ENCODE data around the gene ATP1B1.

Gene ATP1B1

GRCh38 chr1:169098380-169098779, 8.1 kb upstream of the ATP1B1 start:
- H3K4me3 ChIP-seq (replicated peaks; ENCODE audit: low read depth, low read length): no peak overlapping the region
- no peaks in the 10 kb centered on the region for H3K27me3 ChIP-seq (replicated peaks; ENCODE audit: control insufficient read depth, insufficient read depth, low read length)
- DNase-seq (ENCODE audit: extremely low read depth, insufficient read length): no peak
- TF ChIP-seq CTCF (IDR thresholded peaks at IDR 0.05; ENCODE audit: insufficient read depth, low read length, poor library complexity, severe bottlenecking): no peak
- no peaks in the 10 kb centered on the region for H3K36me3 ChIP-seq (ENCODE audit: control insufficient read depth, insufficient read depth, low read length)

GRCh38 chr1:169099561-169099960, 6.9 kb upstream of the ATP1B1 start:
- no peak for DNase-seq (ENCODE audit: extremely low read depth, insufficient read length)
- no peaks in the 10 kb centered on the region for H3K27me3 ChIP-seq (replicated peaks; ENCODE audit: control insufficient read depth, insufficient read depth, low read length)
- H3K4me3 ChIP-seq (replicated peaks; ENCODE audit: low read depth, low read length): no peak overlapping the region
- H3K36me3 ChIP-seq (ENCODE audit: control insufficient read depth, insufficient read depth, low read length): no peaks in the 10 kb centered on the region
- TF ChIP-seq CTCF (IDR thresholded peaks at IDR 0.05; ENCODE audit: insufficient read depth, low read length, poor library complexity, severe bottlenecking): no peak

DNA sequence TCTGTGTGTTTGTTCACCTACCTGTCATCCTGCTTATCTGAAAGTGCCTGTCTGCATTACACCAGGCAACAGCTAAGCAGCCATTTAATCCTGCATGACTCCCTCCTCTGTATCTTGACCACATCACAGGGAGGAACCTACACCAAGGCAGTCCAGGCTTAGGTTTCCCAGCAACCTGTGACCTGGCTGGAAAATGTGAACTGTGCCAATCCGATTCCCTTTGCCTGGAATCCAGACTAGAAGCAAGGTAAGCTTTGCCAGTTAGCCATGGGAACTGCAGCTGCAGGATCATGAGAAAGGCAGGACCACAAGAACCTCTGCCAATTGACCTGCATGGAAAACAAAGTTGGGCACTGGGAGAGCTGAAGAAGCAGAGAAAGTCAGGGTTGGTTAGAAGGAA, 6.3 kb upstream of the ATP1B1 start:
- no peak for TF ChIP-seq CTCF (IDR thresholded peaks at IDR 0.05; ENCODE audit: insufficient read depth, low read length, poor library complexity, severe bottlenecking)

GRCh38 chr1:169100651-169101088, 5.8 kb upstream of the ATP1B1 start:
- Histone ChIP-seq H3K4me3 (replicated peaks; ENCODE audit: low read depth, low read length) (no peak overlapping the region), H3K27me3 (replicated peaks; ENCODE audit: control insufficient read depth, insufficient read depth, low read length) (no peaks in the 10 kb centered on the region), H3K36me3 (ENCODE audit: control insufficient read depth, insufficient read depth, low read length) (no peaks in the 10 kb centered on the region)
- TF ChIP-seq CTCF (IDR thresholded peaks at IDR 0.05; ENCODE audit: insufficient read depth, low read length, poor library complexity, severe bottlenecking): no peak
- DNase-seq (ENCODE audit: extremely low read depth, insufficient read length): no peak

More for the DNA sequence above, 6.3 kb upstream of the ATP1B1 start:
- Histone ChIP-seq H3K27me3 (replicated peaks; ENCODE audit: control insufficient read depth, insufficient read depth, low read length) (no peaks in the 10 kb centered on the region), H3K36me3 (ENCODE audit: control insufficient read depth, insufficient read depth, low read length) (no peaks in the 10 kb centered on the region), H3K4me3 (replicated peaks; ENCODE audit: low read depth, low read length) (no peak overlapping the region)
- DNase-seq (ENCODE audit: extremely low read depth, insufficient read length): no peak

DNA sequence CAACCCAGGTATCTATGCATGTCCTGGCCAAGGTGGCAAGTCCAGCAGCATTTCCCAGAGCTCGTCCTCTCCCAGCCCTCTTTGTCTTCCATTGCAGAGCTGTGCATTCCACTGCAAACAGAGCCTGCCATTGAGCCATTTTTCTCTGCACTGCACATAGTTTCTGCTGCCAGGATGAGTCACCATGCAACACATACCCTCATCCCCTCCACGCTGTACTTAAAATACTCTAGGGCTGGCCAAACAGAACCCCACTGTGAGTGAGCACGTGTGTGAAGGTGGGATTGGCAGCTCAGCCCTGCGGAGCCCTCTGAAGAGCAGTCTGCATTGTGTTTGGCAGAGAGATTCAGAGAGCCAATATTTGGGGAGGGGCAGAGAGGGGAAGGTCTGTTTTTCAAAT, 3.9 kb upstream of the ATP1B1 start:
- H3K4me3 ChIP-seq (replicated peaks; ENCODE audit: low read depth, low read length): no peak overlapping the region
- DNase-seq (ENCODE audit: extremely low read depth, insufficient read length): no peak
- no peak for TF ChIP-seq CTCF (IDR thresholded peaks at IDR 0.05; ENCODE audit: insufficient read depth, low read length, poor library complexity, severe bottlenecking)
- H3K36me3 ChIP-seq (ENCODE audit: control insufficient read depth, insufficient read depth, low read length): no peaks in the 10 kb centered on the region
- H3K27me3 ChIP-seq (replicated peaks; ENCODE audit: control insufficient read depth, insufficient read depth, low read length): no peaks in the 10 kb centered on the region

- Histone ChIP-seq H3K27me3 (replicated peaks; ENCODE audit: control insufficient read depth, insufficient read depth, low read length) (no peaks in the 10 kb centered on the region), H3K36me3 (ENCODE audit: control insufficient read depth, insufficient read depth, low read length) (no peaks in the 10 kb centered on the region), H3K4me3 (replicated peaks; ENCODE audit: low read depth, low read length) (no peak overlapping the region)
- TF ChIP-seq CTCF (IDR thresholded peaks at IDR 0.05; ENCODE audit: insufficient read depth, low read length, poor library complexity, severe bottlenecking): no peak
- DNase-seq (ENCODE audit: extremely low read depth, insufficient read length): no peak
Measured at GRCh38 chr1:169103002-169103401, 3.5 kb upstream of the ATP1B1 start.
